ENCODE data around the gene CTDSP1.

- TF ChIP-seq POLR2A (IDR thresholded peaks at IDR 0.05; ENCODE audit: low read depth, low read length) (no peak), TAF1 (IDR thresholded peaks at IDR 0.05; ENCODE audit: low read depth, low read length) (no peak), POLR2AphosphoS5 (IDR thresholded peaks at IDR 0.05; ENCODE audit: low read depth, low read length) (no peak), POU2F2 (IDR thresholded peaks at IDR 0.05; ENCODE audit: low read depth, low read length) (no peak)
Measured at GRCh38 chr2:218425531-218425930, 25.9 kb downstream of the CTDSP1 start.
